Nephron progenitor cell (in vitro differentiated cells): ENCODE data around the gene TMEM63C.
A peak's percentile ranks its signal among the peaks of the same experiment; 100 is the strongest.

ENCODE experiments used
- DNase-seq: peaks from one replicate; pipeline ENCODE4 v3.0.0; 2021
- H3K27ac Mint-ChIP-seq: 2 replicates; pipeline ENCODE4 v1.8.0; 2021; ENCODE audit warnings: mild to moderate bottlenecking, moderate library complexity, mixed read lengths
- H3K27me3 Mint-ChIP-seq: 2 replicates; pipeline ENCODE4 v1.8.0; 2021; ENCODE audit warnings: mild to moderate bottlenecking, low read depth, mixed read lengths; ENCODE audit not compliant: poor library complexity
- H3K36me3 Mint-ChIP-seq: 2 replicates; pipeline ENCODE4 v1.8.0; 2021; ENCODE audit warnings: low read depth, mixed read lengths
- H3K4me1 Mint-ChIP-seq: 2 replicates; pipeline ENCODE4 v1.8.0; 2021; ENCODE audit warnings: mixed read lengths
- H3K4me3 Mint-ChIP-seq: 2 replicates; pipeline ENCODE4 v1.8.0; 2021; ENCODE audit warnings: mild to moderate bottlenecking, moderate library complexity, mixed read lengths
- H3K9me3 Mint-ChIP-seq: 2 replicates; pipeline ENCODE4 v1.8.0; 2021; ENCODE audit warnings: mild to moderate bottlenecking, moderate library complexity, mixed read lengths
- TF ChIP-seq, protein P1 (sequence below): fragments of 200-600 bp; sonication (generic); IDR thresholded peaks from 2 replicates; pipeline ENCODE4 v1.5.0; 2021; ENCODE audit warnings: antibody characterized with exemption

Gene TMEM63C

DNA sequence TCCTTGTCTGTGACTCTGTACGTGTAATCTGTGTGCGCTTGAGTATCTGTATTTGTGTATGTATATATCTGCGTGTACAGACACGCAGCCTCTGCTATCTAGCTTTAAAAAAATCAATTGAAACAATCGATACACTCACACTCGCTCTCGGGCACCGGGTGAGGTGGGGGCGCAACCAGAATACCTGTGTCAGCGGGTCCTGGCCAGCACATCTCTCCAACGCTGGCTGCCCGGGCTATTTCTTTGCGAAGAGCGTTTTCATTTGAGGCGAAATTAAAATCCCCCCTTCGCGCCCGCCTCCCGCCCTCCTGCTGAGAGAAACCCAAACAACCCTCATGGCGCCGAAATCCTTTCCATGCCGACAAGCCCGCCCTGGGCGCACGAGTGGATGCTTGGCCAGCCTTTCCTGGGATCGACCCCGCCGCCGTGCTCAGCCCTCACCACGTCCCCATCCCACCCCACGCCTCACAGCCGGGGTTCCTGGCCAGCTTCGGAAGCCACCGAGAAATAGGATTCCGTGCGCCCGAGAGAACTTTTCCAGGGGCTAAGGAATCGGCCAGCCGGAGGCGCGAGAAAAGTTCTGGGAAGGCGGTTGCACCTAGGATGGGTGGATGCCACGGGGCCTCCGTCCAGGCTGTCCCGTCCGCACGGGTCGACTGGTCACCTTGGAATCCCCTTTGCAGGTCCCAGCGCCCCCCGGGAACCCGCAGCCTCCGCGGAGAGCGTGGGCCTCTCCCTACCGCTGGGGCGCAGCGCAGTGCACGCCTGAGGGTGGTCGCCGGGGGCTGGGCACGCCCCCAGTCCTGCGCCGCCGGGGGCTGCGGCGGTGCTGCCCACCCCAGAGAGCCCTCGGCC is 41.0 kb upstream of the TMEM63C start:
- Mint-ChIP-seq H3K27me3 (peaks cover 89% of the 10 kb centered on the region), H3K4me3 (peak overlapping the region; percentile 73), H3K4me1 (peaks cover 22% of the 10 kb centered on the region), H3K36me3 (no peaks in the 10 kb centered on the region), H3K27ac (no peak overlapping the region), H3K9me3 (no peaks in the 10 kb centered on the region)
- TF ChIP-seq, protein P1, sequence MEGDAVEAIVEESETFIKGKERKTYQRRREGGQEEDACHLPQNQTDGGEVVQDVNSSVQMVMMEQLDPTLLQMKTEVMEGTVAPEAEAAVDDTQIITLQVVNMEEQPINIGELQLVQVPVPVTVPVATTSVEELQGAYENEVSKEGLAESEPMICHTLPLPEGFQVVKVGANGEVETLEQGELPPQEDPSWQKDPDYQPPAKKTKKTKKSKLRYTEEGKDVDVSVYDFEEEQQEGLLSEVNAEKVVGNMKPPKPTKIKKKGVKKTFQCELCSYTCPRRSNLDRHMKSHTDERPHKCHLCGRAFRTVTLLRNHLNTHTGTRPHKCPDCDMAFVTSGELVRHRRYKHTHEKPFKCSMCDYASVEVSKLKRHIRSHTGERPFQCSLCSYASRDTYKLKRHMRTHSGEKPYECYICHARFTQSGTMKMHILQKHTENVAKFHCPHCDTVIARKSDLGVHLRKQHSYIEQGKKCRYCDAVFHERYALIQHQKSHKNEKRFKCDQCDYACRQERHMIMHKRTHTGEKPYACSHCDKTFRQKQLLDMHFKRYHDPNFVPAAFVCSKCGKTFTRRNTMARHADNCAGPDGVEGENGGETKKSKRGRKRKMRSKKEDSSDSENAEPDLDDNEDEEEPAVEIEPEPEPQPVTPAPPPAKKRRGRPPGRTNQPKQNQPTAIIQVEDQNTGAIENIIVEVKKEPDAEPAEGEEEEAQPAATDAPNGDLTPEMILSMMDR: no peak
- no peak for DNase-seq

DNA sequence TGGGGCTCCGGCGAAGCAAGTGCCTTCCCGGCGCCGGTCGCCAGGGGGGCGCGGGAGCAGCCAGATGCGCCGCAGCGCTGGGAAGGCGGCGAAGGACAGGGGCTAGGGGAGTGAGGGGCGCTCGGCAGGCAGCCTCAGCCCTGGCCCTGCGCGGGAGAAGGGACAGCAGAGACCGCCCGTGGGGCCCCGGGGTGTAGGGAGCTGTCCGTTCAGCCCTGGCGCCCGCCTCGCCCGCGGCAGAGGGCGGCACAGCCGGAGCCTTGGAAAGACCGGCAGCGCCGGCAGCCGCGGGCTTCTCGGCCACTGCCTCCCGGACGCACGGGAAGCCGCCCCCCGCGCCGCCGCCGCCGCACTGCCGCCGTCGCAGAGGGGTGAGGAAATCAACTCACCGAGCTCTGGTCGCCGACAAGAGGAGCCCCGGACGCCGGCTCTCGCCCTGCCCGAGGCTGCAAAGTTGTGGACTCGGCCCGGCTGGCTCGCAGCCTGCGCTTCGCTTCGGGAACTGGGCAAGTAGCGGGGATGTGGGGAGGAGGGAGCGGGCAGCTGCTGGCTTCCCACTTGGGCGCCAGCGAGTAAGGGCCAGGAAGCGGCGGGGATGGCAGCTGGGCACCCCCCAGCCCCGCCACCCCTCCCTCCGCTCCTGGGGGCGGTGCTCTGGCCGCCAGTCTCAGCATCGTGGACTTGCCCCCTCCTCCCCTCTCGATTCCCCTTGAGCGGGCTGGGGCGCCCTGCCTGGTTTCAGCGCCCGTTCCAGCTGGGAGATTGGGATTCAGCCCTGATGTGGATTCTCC is 40.2 kb upstream of the TMEM63C start, which contains the start of gene ZDHHC22:
Gene ZDHHC22 (minus strand): TSS at position 578 of the 791 bp plus-strand sequence. CDS start 2,053 bp downstream, outside the sequence.
- DNase-seq: peak; percentile 88
- Mint-ChIP-seq H3K27ac (no peak within 1 kb of the TSS), H3K27me3 (peaks cover 93% of the 10 kb centered on the region)

DNA sequence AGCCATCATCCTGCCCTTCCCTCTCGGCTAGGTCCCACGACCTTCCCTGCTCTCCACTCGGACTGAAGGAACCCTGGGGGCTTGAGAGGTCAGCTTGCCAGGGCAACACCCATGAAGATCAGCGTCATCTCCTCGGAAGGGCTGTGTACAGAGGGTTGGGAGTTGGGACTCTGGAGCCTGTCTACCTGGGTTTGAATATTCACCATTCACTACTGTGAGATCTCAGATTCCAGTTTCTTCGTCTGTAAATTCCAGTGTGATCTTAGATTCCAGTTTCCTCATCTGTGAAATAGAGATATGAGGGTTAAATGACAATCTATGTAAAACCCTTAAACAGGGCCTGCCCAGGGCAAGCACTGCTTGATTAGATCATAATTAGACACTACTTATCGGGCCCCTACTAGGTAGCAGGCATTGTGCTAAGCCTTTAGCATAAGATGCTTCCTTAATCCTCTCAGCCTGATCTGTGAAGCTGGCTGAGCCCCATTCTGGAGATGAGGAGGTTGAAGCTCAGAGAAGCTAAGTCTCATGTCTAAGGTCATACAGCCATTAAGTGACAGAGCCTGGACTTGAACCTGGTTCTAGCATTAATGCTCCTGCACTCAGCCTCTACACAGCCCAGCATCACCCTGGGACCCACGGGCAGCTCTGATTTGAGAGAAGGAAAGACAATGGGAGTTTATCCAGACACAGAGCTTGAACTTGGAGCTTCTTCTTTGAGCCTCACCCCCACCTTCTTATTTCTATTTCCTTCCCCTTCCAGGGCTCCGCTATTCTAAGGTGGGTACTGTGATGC is 39.4 kb upstream of the TMEM63C start:
- Mint-ChIP-seq H3K4me1 (peaks cover 37% of the 10 kb centered on the region), H3K9me3 (no peaks in the 10 kb centered on the region), H3K27me3 (peaks cover 89% of the 10 kb centered on the region), H3K27ac (no peak overlapping the region), H3K36me3 (no peaks in the 10 kb centered on the region), H3K4me3 (peak overlapping the region; percentile 85)
- TF ChIP-seq, protein P1: no peak
- no peak for DNase-seq

More for the DNA sequence above, 40.2 kb upstream of the TMEM63C start, which contains the start of gene ZDHHC22:
- H3K9me3 Mint-ChIP-seq: no peaks in the 10 kb centered on the region
- TF ChIP-seq, protein P1: peak; percentile 71
- no peaks in the 10 kb centered on the region for H3K36me3 Mint-ChIP-seq
- H3K4me3 Mint-ChIP-seq: peak within 1 kb of the TSS; percentile 85
- H3K4me1 Mint-ChIP-seq: peaks cover 30% of the 10 kb centered on the region

DNA sequence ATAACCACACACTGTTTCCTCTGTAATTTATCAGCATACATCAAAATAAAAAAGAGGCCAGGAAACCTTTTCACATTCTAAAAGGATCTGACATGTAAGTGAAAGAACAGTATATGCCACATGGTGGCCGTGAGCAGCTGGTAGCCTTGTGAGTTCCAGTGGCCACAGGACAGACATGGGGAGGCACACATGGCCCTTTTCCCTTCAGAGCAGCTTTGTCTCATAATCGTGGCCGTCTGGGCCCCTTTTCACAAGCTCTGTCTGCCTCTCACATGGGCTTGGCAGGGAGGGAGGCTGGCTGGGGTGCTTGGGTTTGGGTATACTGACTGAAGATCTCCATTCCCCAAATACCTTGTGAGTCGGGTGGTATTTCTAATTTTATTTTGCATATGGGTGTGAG is 38.5 kb upstream of the TMEM63C start:
- no peak overlapping the region for H3K27ac Mint-ChIP-seq
- TF ChIP-seq, protein P1: no peak
- peaks cover 37% of the 10 kb centered on the region for H3K4me1 Mint-ChIP-seq

DNA sequence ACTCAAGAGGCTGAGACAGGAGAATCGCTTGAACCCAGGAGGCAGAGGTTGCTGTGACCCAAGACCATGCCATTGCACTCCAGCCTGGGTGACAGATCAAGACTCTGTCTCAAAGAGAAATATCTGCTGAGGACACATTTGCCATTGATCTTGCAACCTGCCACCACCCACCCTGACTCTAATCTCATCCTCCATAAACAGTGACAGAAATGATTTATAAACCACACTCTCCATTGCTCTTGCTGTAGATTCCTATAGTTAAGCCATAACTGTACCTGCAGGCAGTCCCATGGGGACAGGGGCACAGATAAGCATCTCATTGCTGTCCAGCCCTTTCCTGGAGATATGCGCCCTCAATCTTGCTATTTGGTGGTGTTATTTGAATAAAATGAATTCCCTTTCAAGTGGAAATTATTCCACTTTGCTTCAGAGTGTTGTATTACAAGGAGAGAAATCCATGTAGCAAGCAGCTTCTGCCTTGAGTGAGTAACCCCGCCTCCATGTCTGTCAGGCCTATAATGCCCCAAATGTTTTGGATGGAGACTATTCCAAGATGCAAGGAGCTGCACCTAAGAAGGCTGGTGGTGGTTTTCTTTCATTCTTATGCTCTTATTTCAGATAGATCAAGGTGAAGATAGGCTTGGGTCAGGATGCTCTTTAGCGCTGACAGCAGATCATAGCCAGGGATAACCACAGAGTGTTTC is 37.0 kb upstream of the TMEM63C start:
- Mint-ChIP-seq H3K4me3 (no peak overlapping the region), H3K9me3 (no peaks in the 10 kb centered on the region), H3K27ac (no peak overlapping the region), H3K36me3 (no peaks in the 10 kb centered on the region), H3K4me1 (peaks cover 33% of the 10 kb centered on the region), H3K27me3 (peaks cover 67% of the 10 kb centered on the region)
- TF ChIP-seq, protein P1: no peak
- DNase-seq: no peak

More for the DNA sequence above, 38.5 kb upstream of the TMEM63C start:
- no peak for DNase-seq
- peaks cover 82% of the 10 kb centered on the region for H3K27me3 Mint-ChIP-seq
- H3K36me3 Mint-ChIP-seq: no peaks in the 10 kb centered on the region
- no peaks in the 10 kb centered on the region for H3K9me3 Mint-ChIP-seq
- no peak overlapping the region for H3K4me3 Mint-ChIP-seq
